ENCODE measurements around the gene PC.
"Not testable (repeated sequence)": the region's sequence is repeated elsewhere in the genome, so short reads cannot be mapped to it uniquely, and the experiment has no call there.

The PC gene

GRCh38 chr11:66840317-66841091, 117.7 kb downstream of the PC start:
- peak in 1 of 2 experiments; percentile 20 for DNase-seq

GRCh38 chr11:66835768-66836405, 122.3 kb downstream of the PC start:
- DNase-seq = no peak

- no peak for DNase-seq
Observed at GRCh38 chr11:66834943-66835342, 123.2 kb downstream of the PC start.

- no peak for DNase-seq
Observed at GRCh38 chr11:66834539-66834845, 123.7 kb downstream of the PC start.

GRCh38 chr11:66824573-66824972, 133.6 kb downstream of the PC start:
- not testable (repeated sequence) for DNase-seq

GRCh38 chr11:66823700-66824099, 134.5 kb downstream of the PC start:
- DNase-seq = no peak

GRCh38 chr11:66820901-66821300, 137.3 kb downstream of the PC start:
- no peak for DNase-seq

- DNase-seq = no peak
Observed at GRCh38 chr11:66820381-66820780, 137.8 kb downstream of the PC start.

- no peak for DNase-seq
Observed at GRCh38 chr11:66818231-66818955, 139.8 kb downstream of the PC start.

- no peak for DNase-seq
Observed at GRCh38 chr11:66815646-66816045, 142.5 kb downstream of the PC start.

- no peak for DNase-seq
Observed at GRCh38 chr11:66814678-66815077, 143.5 kb downstream of the PC start.

GRCh38 chr11:66810576-66811185, 147.5 kb downstream of the PC start:
- DNase-seq = no peak

- no peak for DNase-seq
Observed at GRCh38 chr11:66809592-66809991, 148.6 kb downstream of the PC start.

GRCh38 chr11:66800720-66801428, 157.3 kb downstream of the PC start:
- no peak for DNase-seq

- DNase-seq = not testable (repeated sequence)
Observed at GRCh38 chr11:66799815-66800214, 158.4 kb downstream of the PC start.
